ENCODE data around the gene LIMK1. TPM values are rescaled to one million over a fixed set of nuclear protein-coding genes. Genes with fewer than 3 reads are reported as not detected.
"Not testable (repeated sequence)": the region's sequence is repeated elsewhere in the genome, so short reads cannot be mapped to it uniquely, and the experiment has no call there.

LIMK1 gene
- total RNA-seq, 1 experiment from 2014 or later = 56.3 TPM

DNA sequence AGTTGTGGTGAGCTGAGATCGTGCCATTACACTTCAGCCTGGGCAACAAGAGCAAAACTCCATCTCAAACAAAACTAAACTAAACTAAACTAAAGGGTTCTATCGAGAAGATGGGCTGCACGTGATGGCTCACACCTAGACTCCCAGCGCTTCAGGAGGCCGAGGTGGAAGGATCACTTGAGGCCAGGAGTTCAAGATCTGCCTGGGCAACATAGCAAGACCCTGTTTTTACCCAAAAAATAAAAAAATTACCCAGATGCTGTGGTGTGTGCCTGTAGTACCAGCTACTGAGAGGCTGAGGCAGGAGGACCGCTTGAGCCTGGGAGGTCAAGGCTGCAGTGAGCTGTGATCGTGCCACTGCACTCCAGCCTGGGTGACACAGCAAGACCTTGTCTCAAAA lies 40.3 kb downstream of the LIMK1 start:
- H4K20me1 ChIP-seq (ENCODE audit: insufficient read depth); H3K9me3 ChIP-seq (ENCODE audit: control insufficient read depth in 1 of 2, insufficient read depth in 1 of 2, low read depth in 1 of 2, low read length in 2 of 2); H3K4me2 ChIP-seq (ENCODE audit: low read length); H3K27ac ChIP-seq (ENCODE audit: low read depth, low read length); RAD21 ChIA-PET (ENCODE audit: low non-redundant PET in 1 of 2, low total read pairs in 2 of 2, uncharacterized antibody in 2 of 2, unreplicated experiment in 2 of 2); H3K4me3 ChIP-seq (replicated peaks in 1 of 2; ENCODE audit: low read depth in 1 of 2, low read length in 2 of 2); H3K9me2 ChIP-seq (ENCODE audit: insufficient read depth); DNase-seq (ENCODE audit: low read depth, low spot score); intact Hi-C loops (cut with micrococcal nuclease); BruUV-seq (replicated peaks); H3K27me3 ChIP-seq (ENCODE audit: insufficient read depth, low read length); H3K36me3 ChIP-seq (ENCODE audit: control insufficient read depth in 1 of 2, insufficient read depth in 2 of 2, low read length in 2 of 2); H3K4me1 ChIP-seq (ENCODE audit: control insufficient read depth in 1 of 2, insufficient read depth in 2 of 2, low read length in 2 of 2); H2AFZ ChIP-seq (ENCODE audit: low read depth, low read length, poor library complexity, severe bottlenecking); H3K79me2 ChIP-seq (ENCODE audit: insufficient read depth, low read length); ATAC-seq; POLR2A ChIA-PET; CTCF ChIA-PET; H3K9ac ChIP-seq (ENCODE audit: low read length): not testable (repeated sequence)

DNA sequence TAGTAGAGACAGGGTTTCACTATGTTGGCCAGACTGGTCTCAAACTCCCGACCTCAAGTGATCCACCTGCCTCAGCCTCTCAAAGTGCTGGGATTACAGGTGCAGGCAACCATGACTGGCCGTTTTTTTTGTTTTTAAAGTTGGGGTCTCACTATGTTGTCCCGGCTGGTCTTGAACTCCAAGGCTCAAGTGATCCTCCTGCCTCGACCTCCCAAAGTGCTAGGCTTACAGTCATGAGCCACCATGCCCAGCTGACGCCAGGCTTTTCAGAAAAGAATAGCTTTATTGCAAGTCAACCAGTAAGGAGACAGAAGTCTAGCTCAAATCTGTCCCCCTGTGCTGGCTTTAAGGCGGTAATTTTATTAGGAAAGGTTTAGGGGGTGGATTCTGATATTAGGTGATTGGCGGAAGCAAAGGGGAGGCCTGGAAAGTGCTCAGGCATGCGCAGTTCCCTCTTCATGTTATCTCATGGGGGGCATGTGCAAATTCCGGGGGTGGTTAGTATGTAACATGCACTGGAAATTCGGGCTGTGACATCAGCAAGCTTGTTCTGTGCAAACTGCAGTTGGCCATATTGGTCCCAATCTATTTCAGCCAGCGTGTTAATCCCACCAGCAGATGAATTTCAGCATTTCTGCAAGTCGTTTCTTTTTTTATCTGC lies 42.7 kb downstream of the LIMK1 start:
- no peaks in the 10 kb centered on the region for H3K9me2 ChIP-seq (ENCODE audit: insufficient read depth)
- no peaks in the 10 kb centered on the region for H3K79me2 ChIP-seq (ENCODE audit: insufficient read depth, low read length)
- H2AFZ ChIP-seq (ENCODE audit: low read depth, low read length, poor library complexity, severe bottlenecking) = no peak overlapping the region
- no TSS peak for BruUV-seq (replicated peaks)
- H4K20me1 ChIP-seq (ENCODE audit: insufficient read depth) = no peaks in the 10 kb centered on the region
- RAD21 ChIA-PET (ENCODE audit: low non-redundant PET in 1 of 2, low total read pairs in 2 of 2, uncharacterized antibody in 2 of 2, unreplicated experiment in 2 of 2) = no interaction called here
- intact Hi-C loops (cut with micrococcal nuclease) = no loop called here
- no peak overlapping the region for H3K4me2 ChIP-seq (ENCODE audit: low read length)
- POLR2A ChIA-PET = no interaction called here
- no peaks in the 10 kb centered on the region for H3K4me1 ChIP-seq (ENCODE audit: control insufficient read depth in 1 of 2, insufficient read depth in 2 of 2, low read length in 2 of 2)
- TF ChIP-seq POLR2A (IDR thresholded peaks at IDR 0.05; ENCODE audit: borderline replicate concordance, extremely low read depth, insufficient read depth, insufficient read length) = no peak
- no peak for TF ChIP-seq RAD21 (IDR thresholded peaks at IDR 0.05; ENCODE audit: low read depth)
- no peak for TF ChIP-seq TCF7L2 (IDR thresholded peaks at IDR 0.05; ENCODE audit: borderline replicate concordance, extremely low read depth, insufficient read depth, insufficient read length)
- TF ChIP-seq SRF (IDR thresholded peaks at IDR 0.05; ENCODE audit: low read depth) = no peak
- TF ChIP-seq POLR2AphosphoS5 (IDR thresholded peaks at IDR 0.05; ENCODE audit: low read depth, low read length) = no peak
- TF ChIP-seq, protein P1, sequence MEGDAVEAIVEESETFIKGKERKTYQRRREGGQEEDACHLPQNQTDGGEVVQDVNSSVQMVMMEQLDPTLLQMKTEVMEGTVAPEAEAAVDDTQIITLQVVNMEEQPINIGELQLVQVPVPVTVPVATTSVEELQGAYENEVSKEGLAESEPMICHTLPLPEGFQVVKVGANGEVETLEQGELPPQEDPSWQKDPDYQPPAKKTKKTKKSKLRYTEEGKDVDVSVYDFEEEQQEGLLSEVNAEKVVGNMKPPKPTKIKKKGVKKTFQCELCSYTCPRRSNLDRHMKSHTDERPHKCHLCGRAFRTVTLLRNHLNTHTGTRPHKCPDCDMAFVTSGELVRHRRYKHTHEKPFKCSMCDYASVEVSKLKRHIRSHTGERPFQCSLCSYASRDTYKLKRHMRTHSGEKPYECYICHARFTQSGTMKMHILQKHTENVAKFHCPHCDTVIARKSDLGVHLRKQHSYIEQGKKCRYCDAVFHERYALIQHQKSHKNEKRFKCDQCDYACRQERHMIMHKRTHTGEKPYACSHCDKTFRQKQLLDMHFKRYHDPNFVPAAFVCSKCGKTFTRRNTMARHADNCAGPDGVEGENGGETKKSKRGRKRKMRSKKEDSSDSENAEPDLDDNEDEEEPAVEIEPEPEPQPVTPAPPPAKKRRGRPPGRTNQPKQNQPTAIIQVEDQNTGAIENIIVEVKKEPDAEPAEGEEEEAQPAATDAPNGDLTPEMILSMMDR (IDR thresholded peaks at IDR 0.05 in 2 of 3, conservative IDR thresholded peaks at IDR 0.05 in 1 of 3; ENCODE audit: borderline replicate concordance in 1 of 3, insufficient read depth in 1 of 3, low read depth in 2 of 3, low read length in 2 of 3) = no peak
- TF ChIP-seq ELF1 (IDR thresholded peaks at IDR 0.05; ENCODE audit: borderline replicate concordance, low read depth) = no peak
- TF ChIP-seq FOSL1 (IDR thresholded peaks at IDR 0.05; ENCODE audit: low read depth) = no peak
- TF ChIP-seq SP1 (IDR thresholded peaks at IDR 0.05; ENCODE audit: low read depth) = no peak
- no peak for TF ChIP-seq JUND (IDR thresholded peaks at IDR 0.05)
- TF ChIP-seq YY1 (IDR thresholded peaks at IDR 0.05; ENCODE audit: extremely low read depth, insufficient replicate concordance, low read depth, low read length) = no peak
- no peaks in the 10 kb centered on the region for H3K9me3 ChIP-seq (ENCODE audit: control insufficient read depth in 1 of 2, insufficient read depth in 1 of 2, low read depth in 1 of 2, low read length in 2 of 2)
- H3K9ac ChIP-seq (ENCODE audit: low read length) = no peak overlapping the region
- CTCF ChIA-PET = no interaction called here
- no peak overlapping the region for H3K27ac ChIP-seq (ENCODE audit: low read depth, low read length)
- no peak overlapping the region for H3K4me3 ChIP-seq (replicated peaks in 1 of 2; ENCODE audit: low read depth in 1 of 2, low read length in 2 of 2)
- no peak for ATAC-seq
- H3K36me3 ChIP-seq (ENCODE audit: control insufficient read depth in 1 of 2, insufficient read depth in 2 of 2, low read length in 2 of 2) = no peaks in the 10 kb centered on the region; a peak in 1 of 4 replicates
- DNase-seq (ENCODE audit: low read depth, low spot score) = no peak
- H3K27me3 ChIP-seq (ENCODE audit: insufficient read depth, low read length) = no peaks in the 10 kb centered on the region

Measured in HCT116 (cell line).